GM19099 (cell line): ENCODE data around the gene SORCS2.

Source experiments
- POLR2A ChIP-seq: IDR thresholded peaks from 3 replicates; pipeline ENCODE4 v1.6.1; 2011; ENCODE audit warnings: low read depth; ENCODE audit not compliant: insufficient read length; ENCODE audit errors: extremely low read depth

The SORCS2 gene

DNA sequence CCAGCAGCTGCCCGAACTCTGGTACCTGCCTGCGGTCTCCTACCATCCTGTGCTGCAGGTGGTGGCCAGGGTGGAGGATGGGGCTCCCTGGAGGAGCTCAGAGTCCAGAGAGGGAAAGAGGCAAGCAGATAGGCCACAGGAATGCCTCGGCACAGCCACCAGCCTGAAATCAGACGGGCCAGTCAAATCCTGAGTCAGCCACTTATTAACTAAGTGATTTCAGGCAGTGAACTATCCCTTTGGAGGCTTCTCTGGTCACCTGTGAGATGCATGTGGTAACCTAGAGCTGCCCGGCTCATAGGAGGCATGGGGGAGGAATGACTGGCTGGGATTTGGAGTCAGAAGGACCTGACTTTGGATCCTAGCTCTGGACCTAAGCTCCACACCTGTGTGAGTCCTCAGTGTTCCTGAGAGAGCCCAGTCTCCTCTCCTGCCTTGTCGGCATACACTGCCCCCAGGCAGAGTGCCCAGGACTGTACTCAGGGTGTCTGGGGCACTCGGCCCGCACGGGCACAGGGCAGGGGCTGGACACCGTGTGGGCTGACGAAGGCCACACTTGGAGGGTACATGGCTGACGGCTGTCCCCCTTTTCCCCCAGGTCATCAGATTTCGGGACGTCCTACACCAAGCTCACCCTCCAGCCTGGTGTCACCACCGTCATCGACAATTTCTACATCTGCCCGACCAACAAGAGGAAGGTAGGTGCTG lies 338.7 kb downstream of the SORCS2 start:
- no peak for TF ChIP-seq POLR2A

DNA sequence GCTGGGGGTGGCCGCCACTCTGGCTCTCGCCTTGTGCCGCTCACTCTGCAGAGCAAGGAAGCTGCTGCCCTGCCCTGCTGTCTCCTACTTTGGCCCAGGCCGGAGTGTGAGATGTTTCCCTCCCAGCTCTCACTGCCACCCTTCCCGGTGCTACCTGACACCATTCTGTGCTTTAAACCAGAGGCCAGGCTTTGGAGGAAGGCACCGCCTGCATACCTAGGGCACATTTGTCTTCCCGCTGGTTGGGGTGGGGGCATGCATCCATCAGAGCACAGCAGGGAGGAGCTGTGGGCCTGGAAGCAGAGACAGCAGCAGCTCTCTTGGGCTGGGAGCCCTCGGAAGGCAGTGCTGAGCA lies 339.3 kb downstream of the SORCS2 start:
- no peak for TF ChIP-seq POLR2A

DNA sequence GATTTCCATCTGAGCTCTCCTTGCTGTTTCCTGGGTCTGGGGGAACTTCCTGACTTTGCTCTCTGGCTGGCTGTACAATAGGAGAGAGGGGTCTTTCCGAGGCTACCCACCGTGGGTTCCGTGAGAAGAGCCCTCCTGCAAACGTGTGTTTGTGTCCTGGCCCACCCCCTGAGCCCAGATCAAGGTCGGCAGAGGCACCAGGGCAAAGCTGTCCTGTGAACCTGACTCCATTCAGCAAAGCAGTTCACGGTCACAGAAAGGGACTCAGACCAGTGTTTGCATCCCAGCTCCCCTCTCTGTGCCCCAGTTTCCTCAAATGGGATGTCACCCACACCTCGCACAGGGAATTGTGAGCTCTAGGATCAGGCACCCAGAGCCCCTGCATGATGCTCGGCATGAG lies 339.7 kb downstream of the SORCS2 start:
- no peak for TF ChIP-seq POLR2A

DNA sequence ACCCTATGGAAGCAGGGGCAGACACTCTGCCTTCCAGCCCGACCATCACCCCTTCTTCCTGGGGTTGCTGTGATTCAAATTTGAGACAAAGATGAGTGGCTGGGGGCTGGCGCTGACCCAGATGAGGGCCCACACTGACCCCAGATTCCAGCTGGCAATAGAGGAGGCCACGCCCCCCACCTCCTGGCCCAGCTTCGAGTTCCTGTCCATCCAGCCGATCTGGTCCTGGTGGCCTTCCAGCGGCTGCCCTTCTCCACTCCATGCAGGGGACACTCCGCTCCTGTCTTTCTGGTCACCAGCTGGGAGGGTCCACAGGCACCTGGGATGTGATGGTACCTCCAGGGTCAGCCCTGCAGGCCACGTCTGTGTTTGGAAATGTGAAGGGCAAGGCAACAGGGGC lies 340.9 kb downstream of the SORCS2 start:
- no peak for TF ChIP-seq POLR2A

DNA sequence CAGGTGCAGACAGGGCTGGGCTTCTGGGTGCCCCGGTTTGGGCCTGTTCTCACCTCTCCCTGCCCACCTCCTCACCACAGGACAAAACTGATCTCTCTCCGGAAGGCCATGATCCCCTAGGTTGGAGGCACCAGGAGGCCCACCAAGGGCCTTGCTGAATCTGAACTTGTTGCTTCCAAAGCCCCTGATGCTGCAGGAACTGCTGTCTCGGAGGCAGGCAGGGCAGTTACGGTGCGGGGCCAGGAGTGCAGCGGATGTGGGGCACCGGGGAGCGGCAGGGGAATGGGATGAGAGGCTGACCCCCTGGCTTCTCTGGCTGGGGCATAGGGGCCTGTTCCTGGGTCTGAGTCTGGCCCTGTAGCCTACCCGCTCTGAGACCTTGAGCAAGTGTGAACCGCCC lies 342.8 kb downstream of the SORCS2 start:
- no peak for TF ChIP-seq POLR2A

DNA sequence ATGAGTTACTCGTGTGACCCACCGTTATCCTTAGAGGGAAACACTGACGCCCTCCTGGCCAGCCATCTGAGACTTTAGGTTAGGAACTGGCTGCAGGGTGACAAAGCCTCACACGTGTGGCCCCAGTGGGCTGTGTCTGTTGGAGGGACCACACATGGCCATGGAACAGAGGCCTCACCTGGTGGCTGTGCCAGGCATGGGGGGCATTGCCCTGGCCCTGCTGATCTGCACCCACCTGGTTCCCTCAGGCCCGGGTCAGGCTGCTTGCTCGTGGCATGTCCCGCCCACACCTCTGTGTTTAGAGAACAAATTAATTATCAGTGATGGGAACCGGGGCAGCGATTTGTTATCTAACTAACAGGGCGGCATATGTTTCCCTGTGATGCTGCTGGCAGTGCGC lies 343.3 kb downstream of the SORCS2 start:
- TF ChIP-seq POLR2A = no peak

DNA sequence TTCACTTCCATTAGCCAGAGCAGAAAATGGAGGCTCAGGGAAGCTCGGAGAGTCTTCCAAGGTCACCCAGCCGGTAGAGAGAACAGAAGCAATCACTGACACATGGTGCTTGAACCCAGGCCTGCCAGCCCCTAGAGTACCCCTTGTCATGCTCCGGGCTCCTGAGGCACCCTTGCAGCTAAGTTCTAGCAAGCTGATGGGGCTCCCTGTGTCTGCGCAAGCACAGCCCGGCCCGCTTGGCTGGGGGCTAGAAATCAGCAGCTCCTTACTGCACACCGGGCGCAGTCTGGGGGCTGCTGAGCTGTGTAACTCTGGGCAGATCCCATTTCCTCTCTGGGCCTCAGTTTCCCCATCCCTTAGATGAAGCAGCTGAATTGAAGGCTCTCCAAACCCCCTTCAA lies 344.5 kb downstream of the SORCS2 start:
- no peak for TF ChIP-seq POLR2A

DNA sequence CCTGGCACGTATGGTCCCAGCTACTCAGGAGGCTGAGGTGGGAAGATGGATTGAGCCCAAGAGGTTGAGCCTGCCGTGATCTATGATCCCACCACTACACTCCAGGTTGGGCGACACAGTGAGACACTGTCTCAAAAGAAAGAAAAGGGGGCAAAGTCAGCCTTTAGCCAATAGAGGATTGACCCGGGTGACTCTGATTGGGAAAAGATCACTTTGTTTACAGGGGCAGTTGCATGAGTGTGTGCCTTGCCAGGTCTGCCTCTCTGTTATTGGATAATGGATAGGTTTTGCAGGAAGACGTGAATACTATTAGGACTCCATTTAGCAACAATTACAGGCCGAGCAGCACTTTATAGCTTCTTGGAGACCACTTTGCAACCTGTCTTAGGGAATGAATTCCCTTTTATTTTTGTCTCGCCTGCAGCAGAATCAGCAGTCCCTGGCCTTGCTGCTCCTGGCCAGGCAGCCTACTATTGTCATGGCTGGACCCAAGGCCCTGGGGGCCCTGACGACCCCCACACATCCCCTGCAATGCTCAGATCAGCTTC lies 345.6 kb downstream of the SORCS2 start:
- TF ChIP-seq POLR2A = no peak

DNA sequence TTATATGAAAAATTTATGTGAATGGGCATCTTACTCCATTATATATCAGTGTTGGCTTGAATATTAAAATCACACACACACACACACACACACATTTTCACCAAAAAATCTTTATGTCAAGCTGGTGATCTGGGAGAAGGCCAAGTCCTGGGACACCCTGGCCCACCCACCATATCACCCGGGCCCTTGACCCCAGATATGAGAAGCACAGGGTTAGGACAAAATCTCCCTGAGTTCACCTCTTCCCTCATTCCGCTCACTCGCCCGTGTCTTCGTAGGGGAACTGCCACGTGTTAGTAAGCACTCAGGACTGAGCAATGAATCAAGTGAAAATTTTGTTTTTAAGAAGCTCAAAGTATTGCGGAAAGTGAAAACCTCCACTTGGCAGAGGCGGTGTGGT lies 346.2 kb downstream of the SORCS2 start:
- no peak for TF ChIP-seq POLR2A

DNA sequence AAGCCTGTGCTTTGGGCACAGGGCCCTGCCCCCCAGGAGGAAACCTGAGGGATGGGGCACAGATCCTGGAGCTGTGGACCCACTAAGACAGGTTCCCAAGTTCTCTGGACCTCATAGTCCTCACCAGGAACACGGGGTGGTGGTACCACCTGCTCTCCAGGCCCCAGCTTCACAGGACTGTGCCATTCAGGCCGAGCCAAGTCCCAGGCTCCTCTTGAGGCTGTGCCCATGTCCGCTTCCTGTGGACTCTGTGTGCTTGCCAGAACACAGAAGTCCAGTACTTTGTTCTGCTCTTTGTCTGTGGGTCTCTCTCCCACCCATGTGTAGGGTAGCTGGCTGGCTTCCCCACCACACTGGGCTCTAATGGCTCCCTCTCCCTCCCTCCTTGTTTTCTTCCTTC lies 346.8 kb downstream of the SORCS2 start:
- no peak for TF ChIP-seq POLR2A

DNA sequence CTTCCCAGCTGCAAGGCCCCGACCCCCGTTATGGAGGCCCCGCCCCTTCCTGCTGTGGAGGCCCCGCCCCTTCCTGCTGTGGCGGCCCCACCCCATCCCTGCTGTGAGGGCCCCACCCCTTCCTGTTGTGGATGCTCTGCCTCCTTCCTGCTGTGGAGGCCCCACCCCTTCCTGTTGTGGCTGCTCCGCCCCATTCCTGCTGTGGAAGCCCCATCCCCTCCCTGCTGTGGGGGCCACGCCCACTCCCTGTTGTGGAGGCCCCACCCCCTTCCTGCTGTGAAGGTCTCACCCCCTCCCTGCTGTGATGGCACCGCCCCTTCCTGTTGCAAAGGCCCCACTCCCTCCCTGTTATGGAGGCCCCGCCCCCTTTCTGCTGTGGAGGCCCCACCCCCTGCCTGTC lies 347.3 kb downstream of the SORCS2 start:
- TF ChIP-seq POLR2A = no peak

DNA sequence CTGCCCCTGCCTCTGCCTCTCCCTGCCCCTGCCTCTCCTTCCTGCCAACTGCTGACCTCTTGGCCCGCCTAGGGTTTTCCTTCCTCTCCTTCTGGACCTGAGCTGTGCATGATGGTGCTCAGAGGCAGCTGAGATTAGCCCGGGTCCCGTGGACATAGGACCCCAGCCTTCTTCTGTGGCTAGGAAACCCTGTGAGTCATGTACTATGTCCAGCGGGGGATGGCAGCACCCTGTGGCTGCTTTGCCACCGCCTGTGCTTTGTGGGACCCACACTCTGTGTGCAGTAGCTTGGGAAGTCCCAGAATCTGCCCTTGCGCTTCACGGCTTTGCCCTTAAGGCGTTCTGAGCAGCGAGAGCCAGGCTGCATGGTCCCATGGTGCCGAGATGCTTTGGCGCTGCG lies 347.9 kb downstream of the SORCS2 start:
- TF ChIP-seq POLR2A = no peak

DNA sequence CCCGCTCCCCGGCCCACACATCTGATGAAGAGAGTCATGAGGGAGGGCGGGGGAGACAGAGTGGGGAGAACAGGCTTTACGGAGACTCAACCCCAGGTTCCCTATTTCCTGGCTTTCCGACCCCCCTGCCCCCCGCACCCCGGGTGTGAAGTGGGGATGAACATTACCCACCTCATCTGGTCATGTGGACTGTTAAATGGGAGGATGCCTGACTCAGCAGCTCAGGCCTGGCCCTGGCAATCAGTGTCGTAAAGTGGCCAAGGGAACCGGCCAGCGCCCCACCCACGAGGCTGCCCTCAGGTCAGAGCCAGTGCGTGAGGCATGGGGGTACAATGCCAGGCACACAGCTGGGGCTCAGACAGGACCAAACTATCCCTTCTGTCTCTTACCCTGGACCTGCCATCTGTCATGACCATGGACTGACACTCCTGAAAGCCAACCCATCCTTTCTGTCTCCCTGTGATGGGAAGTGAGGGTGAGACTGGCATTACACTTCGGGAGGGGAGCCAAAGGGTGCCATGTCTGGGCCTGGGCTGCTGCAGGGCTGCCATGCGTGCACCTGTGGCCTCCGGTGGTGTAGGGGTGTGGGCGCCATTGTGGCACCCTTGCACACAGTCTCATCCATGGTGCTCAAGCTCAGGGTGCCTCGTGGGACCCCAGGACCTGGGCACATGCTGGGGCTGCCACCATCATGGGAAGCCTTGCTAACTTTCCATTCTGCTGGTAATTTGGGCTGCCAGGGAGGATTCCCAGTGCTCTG lies 348.5 kb downstream of the SORCS2 start:
- TF ChIP-seq POLR2A = no peak

DNA sequence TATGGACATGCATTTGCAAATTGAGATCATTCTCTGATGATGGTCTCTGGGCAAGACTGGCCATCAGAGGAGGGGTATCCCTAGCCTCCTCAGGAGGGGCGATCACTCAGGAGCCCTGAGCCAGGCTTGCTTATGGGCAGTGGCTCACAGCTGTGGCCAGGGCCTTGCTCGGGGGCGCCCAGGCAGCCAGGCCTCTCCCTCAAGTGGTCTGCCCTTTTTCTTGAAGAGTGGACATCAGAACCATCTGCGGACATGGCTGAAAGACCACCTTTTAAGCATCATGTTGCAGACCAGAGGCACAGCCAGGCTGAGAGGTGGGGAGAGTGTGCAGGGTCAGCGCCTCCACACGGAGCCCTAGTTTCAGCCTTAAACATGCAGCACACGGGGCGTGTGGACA lies 349.1 kb downstream of the SORCS2 start:
- TF ChIP-seq POLR2A = no peak

DNA sequence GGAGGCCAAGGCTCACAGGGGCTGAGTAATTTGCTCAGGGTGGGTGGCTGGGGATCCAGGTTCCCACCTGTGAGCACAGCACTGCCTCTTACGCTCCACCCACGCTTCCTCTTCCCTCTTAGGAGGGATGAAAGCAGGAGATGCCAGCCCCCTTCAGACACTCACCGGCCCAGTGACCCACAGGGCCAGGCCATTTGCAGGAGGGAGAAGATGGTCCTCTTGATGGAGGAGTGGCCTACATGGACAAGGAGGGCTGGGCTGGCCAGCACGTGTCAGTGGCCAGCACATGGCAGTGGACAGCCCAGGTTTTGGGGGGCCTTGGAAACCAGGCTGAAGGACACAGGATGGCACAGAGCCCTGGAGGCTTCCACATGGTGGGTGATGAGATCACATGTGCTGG lies 350.4 kb downstream of the SORCS2 start:
- TF ChIP-seq POLR2A = no peak

DNA sequence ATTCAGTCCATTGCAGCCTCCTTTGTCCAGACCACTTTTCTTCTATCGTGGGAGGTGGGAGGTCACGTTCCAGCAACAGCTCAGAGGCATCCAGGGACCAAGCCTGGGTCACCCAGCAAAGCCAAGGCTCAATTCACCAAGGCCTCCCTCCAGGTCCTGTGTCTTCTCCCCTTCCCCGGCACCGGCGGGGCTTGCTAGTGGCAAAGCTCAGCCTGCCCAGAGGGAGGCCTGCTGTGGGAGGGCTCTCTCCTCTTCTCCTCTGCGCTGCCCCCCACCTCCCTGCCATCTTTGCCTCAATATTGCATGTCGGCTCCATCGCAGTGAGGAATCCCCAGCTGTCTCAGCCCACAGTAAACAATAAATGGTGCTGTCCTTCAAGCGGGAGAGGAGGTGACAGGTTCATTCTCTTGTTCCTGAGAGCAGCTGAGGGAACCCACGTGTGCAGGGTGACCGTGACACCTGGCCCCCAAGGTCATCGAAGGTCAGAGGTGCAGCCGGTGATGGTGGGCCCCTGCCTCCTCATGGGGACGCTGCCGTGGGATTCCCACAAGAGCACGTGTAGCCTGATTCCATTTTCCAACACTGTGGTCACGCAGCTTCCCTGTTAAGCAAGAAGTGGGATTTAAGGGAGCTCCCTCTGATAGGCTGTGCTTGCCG lies 353.9 kb downstream of the SORCS2 start:
- TF ChIP-seq POLR2A = no peak
